Esophagus muscularis mucosa (tissue), 4 donors: ENCODE data around the gene FAM83B. TPM values are rescaled to one million over a fixed set of nuclear protein-coding genes. Genes with fewer than 3 reads are reported as not detected.
"Not testable (repeated sequence)": the region's sequence is repeated elsewhere in the genome, so short reads cannot be mapped to it uniquely, and the experiment has no call there.

Experiments used
- DNase-seq: peaks from one replicate; pipeline ENCODE4 v3.0.0-alpha.2; 2017; ENCODE audit errors: extremely low spot score
- H3K27ac ChIP-seq, 4 donors: fragments of 200-600 bp; sonication (generic); replicated peaks in 1 of 4; 1 replicate in 3 of 4; 2 replicates in 1 of 4; pipeline ENCODE4 v1.5.1; 2016 to 2019; ENCODE audit warnings: mild to moderate bottlenecking in 1 of 4
- H3K27me3 ChIP-seq, 4 donors: fragments of 200-600 bp; sonication (generic); one replicate each; pipeline versions ENCODE4 v1.5.1 to v1.6.0; 2016 to 2019
- H3K36me3 ChIP-seq, 4 donors: fragments of 200-600 bp; sonication (generic); one replicate each; pipeline ENCODE4 v1.5.1; 2016 to 2019
- H3K4me1 ChIP-seq, 4 donors: fragments of 200-600 bp; sonication (generic); one replicate each; pipeline ENCODE4 v1.5.1; 2016 to 2019
- H3K4me3 ChIP-seq, 4 donors: fragments of 200-600 bp; sonication (generic); 1 replicate in 2 of 4; 2 replicates in 2 of 4; pipeline ENCODE4 v1.5.1; 2016 to 2019; ENCODE audit warnings: mild to moderate bottlenecking in 4 of 4, moderate library complexity in 1 of 4
- H3K9me3 ChIP-seq, 4 donors: fragments of 200-600 bp; sonication (generic); 1 replicate in 3 of 4; 2 replicates in 1 of 4; pipeline ENCODE4 v1.5.1; 2016 to 2019
- EP300 ChIP-seq: sonication (generic); formaldehyde crosslinking; IDR thresholded peaks from one replicate; pipeline ENCODE4 v1.6.1; 2017; ENCODE audit warnings: antibody characterized with exemption
- POLR2A ChIP-seq: fragments of 450-650 bp; IDR thresholded peaks from one replicate; pipeline ENCODE4 v1.6.1; 2017; ENCODE audit warnings: antibody characterized with exemption, moderate library complexity, mild to moderate bottlenecking, low read depth
- POLR2AphosphoS5 ChIP-seq, 2 donors: sonication (generic); formaldehyde crosslinking; IDR thresholded peaks; one replicate each; pipeline ENCODE4 v1.6.1; 2017; ENCODE audit warnings: antibody characterized with exemption in 2 of 2
- WGBS: methylation state at CpG from one replicate; pipeline ENCODE4 v1.1.5; 2018; 5-methylcytosine and 5-hydroxymethylcytosine counted together
- intact Hi-C: fragments of 100-400 bp; cut with DNase I; formaldehyde crosslinking; loops from one replicate; pipeline ENCODE4 v1.15.1; 2023
- total RNA-seq, 4 donors: library from RNA; depleted of rRNA; stranded (reverse); fragments of >200 nt; gene quantifications; one replicate each; pipeline versions ENCODE4 v1.1.0 to v1.2.1, GENCODE V29; 2016
- TF ChIP-seq, protein P1 (sequence below), 3 experiments: fragments of 200-600 bp in 2 of 3; fragments of 450-650 bp in 1 of 3; sonication (generic) in 2 of 3; IDR thresholded peaks; one replicate each; pipeline ENCODE4 v1.5.1; 2017 to 2019; ENCODE audit warnings: antibody characterized with exemption in 3 of 3, mild to moderate bottlenecking in 2 of 3, moderate library complexity in 1 of 3

FAM83B gene
- total RNA-seq, 4 donors from 2014 or later = 0.11 TPM; not detected in 3

DNA sequence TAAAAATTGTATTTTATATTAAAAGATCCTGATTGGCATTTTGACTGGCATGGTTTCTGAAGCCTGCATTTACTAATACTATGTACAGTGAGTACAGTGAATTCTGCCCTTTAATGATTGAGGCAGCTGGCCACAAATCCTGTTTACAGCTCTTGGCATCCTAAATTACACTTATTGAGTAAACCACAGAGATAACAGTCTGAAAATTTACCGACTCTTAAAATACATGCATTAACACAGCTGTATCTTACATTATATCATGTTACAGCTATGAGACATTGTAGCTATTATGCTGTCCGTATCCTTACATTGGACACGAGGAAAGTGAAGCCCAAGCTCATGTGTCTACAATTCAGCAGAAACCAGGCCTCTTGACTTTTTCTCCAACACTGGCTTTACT is 90.8 kb downstream of the FAM83B start:
- DNase-seq = no peak
- H3K4me3 ChIP-seq = no peak overlapping the region
- no peaks in the 10 kb centered on the region for H3K36me3 ChIP-seq
- TF ChIP-seq, protein P1, sequence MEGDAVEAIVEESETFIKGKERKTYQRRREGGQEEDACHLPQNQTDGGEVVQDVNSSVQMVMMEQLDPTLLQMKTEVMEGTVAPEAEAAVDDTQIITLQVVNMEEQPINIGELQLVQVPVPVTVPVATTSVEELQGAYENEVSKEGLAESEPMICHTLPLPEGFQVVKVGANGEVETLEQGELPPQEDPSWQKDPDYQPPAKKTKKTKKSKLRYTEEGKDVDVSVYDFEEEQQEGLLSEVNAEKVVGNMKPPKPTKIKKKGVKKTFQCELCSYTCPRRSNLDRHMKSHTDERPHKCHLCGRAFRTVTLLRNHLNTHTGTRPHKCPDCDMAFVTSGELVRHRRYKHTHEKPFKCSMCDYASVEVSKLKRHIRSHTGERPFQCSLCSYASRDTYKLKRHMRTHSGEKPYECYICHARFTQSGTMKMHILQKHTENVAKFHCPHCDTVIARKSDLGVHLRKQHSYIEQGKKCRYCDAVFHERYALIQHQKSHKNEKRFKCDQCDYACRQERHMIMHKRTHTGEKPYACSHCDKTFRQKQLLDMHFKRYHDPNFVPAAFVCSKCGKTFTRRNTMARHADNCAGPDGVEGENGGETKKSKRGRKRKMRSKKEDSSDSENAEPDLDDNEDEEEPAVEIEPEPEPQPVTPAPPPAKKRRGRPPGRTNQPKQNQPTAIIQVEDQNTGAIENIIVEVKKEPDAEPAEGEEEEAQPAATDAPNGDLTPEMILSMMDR (IDR thresholded peaks at IDR 0.05) = no peak
- TF ChIP-seq POLR2AphosphoS5 (IDR thresholded peaks at IDR 0.05) (no peak), POLR2A (no peak), EP300 (no peak)
- 84% methylated on average over 3 of the region's 3 CpGs for whole genome bisulfite sequencing
- no peaks in the 10 kb centered on the region for H3K27me3 ChIP-seq
- H3K9me3 ChIP-seq = peaks cover 0 to 17% (median 10%) of the 10 kb centered on the region in 4 donors
- intact Hi-C loops = no loop called here
- no peaks in the 10 kb centered on the region for H3K4me1 ChIP-seq
- H3K27ac ChIP-seq = no peak overlapping the region

DNA sequence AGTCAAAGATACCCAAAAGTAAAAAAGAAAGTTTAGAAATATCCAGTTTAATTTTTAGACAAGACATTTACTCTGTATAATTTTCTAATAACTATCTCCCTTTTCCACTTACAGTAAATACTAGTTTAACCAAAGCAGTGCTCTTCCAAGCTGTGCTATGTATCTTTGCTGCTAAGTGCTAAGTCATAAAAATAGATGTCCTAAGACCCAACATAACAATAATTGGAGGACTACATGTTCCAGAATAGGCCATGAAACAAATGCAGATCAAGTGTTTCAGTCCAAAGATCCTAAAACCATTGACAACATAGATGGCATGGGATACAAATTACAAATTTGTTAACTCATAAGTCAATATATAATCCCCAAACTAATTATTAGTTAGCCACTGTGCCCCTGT is 111.1 kb downstream of the FAM83B start:
- no peaks in the 10 kb centered on the region for H3K27me3 ChIP-seq
- TF ChIP-seq POLR2A (no peak), POLR2AphosphoS5 (IDR thresholded peaks at IDR 0.05) (no peak), EP300 (no peak)
- TF ChIP-seq, protein P1 (IDR thresholded peaks at IDR 0.05) = no peak
- H3K4me3 ChIP-seq = no peak overlapping the region
- no peak for DNase-seq
- no peaks in the 10 kb centered on the region for H3K9me3 ChIP-seq
- H3K27ac ChIP-seq = no peak overlapping the region
- H3K4me1 ChIP-seq = no peaks in the 10 kb centered on the region
- intact Hi-C loops = no loop called here
- no peaks in the 10 kb centered on the region for H3K36me3 ChIP-seq

DNA sequence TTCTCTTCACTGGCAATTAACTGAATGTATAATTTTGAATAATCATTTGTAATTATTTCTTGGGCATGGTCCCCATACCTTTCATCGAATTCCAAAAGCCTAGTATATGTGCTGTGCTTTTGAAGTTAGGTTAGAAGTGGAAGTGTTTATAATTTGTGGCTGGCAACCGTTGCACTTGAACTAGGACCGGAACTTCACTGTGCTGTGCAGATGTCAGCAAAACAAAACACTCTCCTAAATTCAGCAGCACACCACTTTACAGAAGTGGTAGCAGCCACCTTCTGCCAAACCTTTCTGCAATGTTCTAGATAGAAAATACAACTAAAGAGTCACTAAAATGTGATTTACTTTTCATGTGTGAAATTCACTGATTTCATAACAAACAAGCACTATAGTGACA is 111.9 kb downstream of the FAM83B start:
- H3K27ac ChIP-seq = no peak overlapping the region
- 18% methylated on average over 3 of the region's 3 CpGs for WGBS
- H3K27me3 ChIP-seq = no peaks in the 10 kb centered on the region
- no peaks in the 10 kb centered on the region for H3K9me3 ChIP-seq
- no peaks in the 10 kb centered on the region for H3K36me3 ChIP-seq
- no peak overlapping the region for H3K4me3 ChIP-seq
- no peak for TF ChIP-seq EP300
- TF ChIP-seq, protein P1 (IDR thresholded peaks at IDR 0.05) = no peak
- TF ChIP-seq POLR2AphosphoS5 (IDR thresholded peaks at IDR 0.05) = no peak
- TF ChIP-seq POLR2A = no peak
- no peaks in the 10 kb centered on the region for H3K4me1 ChIP-seq
- intact Hi-C loops = no loop called here
- DNase-seq = no peak

DNA sequence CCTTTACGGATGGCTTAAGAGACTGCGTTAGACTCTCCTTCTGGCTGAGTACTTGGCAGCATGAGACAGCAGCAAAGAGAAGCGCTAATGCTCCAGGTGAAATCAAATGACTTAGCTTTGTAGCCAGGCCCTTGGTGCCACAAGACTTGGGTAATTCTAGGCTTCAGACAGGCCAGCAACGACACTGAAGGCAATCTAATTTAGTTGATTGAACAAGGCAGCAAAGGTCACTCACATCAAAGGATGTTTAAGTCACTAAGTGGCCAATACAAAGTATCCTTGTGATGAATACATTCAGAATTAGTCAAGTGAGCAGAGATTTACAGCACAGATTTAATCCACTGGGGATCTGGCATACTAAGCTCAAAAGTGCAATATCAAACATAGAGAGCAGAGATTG is 113.2 kb downstream of the FAM83B start:
- DNase-seq = no peak
- Histone ChIP-seq H3K36me3 (no peaks in the 10 kb centered on the region), H3K4me1 (no peaks in the 10 kb centered on the region), H3K27ac (no peak overlapping the region), H3K4me3 (no peak overlapping the region), H3K27me3 (no peaks in the 10 kb centered on the region), H3K9me3 (no peaks in the 10 kb centered on the region)
- no peak for TF ChIP-seq EP300
- no peak for TF ChIP-seq POLR2A
- TF ChIP-seq, protein P1 (IDR thresholded peaks at IDR 0.05) = no peak
- TF ChIP-seq POLR2AphosphoS5 (IDR thresholded peaks at IDR 0.05) = no peak
- intact Hi-C loops = no loop called here
- 76% methylated on average over 4 of the region's 4 CpGs for WGBS

DNA sequence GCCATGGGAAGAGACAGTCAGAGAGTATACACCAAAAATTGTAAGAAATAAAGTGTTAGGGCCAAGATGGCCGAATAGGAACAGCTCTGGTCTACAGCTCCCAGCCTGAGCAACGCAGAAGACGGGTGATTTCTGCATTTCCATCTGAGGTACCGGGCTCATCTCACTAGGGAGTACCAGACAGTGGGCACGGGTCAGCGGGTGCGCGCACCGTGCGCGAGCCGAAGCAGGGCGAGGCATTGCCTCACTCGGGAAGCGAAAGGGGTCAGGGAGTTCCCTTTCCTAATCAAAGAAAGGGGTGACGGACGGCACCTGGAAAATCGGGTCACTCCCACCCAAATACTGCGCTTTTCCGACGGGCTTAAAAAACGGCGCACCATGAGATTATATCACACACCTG is 114.8 kb downstream of the FAM83B start:
- DNase-seq, intact Hi-C loops, H3K4me3 ChIP-seq, H3K36me3 ChIP-seq, H3K9me3 ChIP-seq, H3K4me1 ChIP-seq, H3K27ac ChIP-seq, H3K27me3 ChIP-seq: not testable (repeated sequence)
- WGBS = 92% methylated on average over 19 of the region's 23 CpGs
